ENCODE measurements around the gene NEAT1.

Gene NEAT1

GRCh38 chr11:65395961-65396530 lies 26.6 kb upstream of the NEAT1 start:
- H3K4me3 ChIP-seq (ENCODE audit: low read length) = no peak overlapping the region
- no peaks in the 10 kb centered on the region for H3F3A ChIP-seq (ENCODE audit: insufficient read depth, low read length)
- H2AFZ ChIP-seq (ENCODE audit: low read length) = no peak overlapping the region
- no peak overlapping the region for H3K4me2 ChIP-seq (ENCODE audit: low read depth, low read length)
- no peak for DNase-seq
- no peaks in the 10 kb centered on the region for H3K36me3 ChIP-seq (replicated peaks; ENCODE audit: insufficient read depth, low read length)
- H3K9ac ChIP-seq (ENCODE audit: low read length) = no peak overlapping the region
- peaks cover 33% of the 10 kb centered on the region for H3K79me2 ChIP-seq (ENCODE audit: low read length)
- no peaks in the 10 kb centered on the region for H3K27me3 ChIP-seq (replicated peaks; ENCODE audit: insufficient read depth, low read length)
- no peaks in the 10 kb centered on the region for H3K9me2 ChIP-seq (replicated peaks; ENCODE audit: insufficient read depth, low read length)
- TF ChIP-seq EZH2phosphoT487 (IDR thresholded peaks at IDR 0.05; ENCODE audit: low read length) (no peak), EZH2 (optimal IDR thresholded peaks at IDR 0.05; ENCODE audit: low read depth, low read length) (no peak), CTCF (IDR thresholded peaks at IDR 0.05; ENCODE audit: low read length) (no peak)
- H4K20me1 ChIP-seq (ENCODE audit: insufficient read depth, low read length) = no peaks in the 10 kb centered on the region
- no peaks in the 10 kb centered on the region for H3K4me1 ChIP-seq (ENCODE audit: low read length)
- no peaks in the 10 kb centered on the region for H3K9me3 ChIP-seq (replicated peaks; ENCODE audit: insufficient read depth, low read length)
- H3K27ac ChIP-seq (ENCODE audit: low read length) = no peak overlapping the region

- Histone ChIP-seq H3K9me2 (replicated peaks; ENCODE audit: insufficient read depth, low read length) (no peaks in the 10 kb centered on the region), H4K20me1 (ENCODE audit: insufficient read depth, low read length) (no peaks in the 10 kb centered on the region), H3K4me1 (ENCODE audit: low read length) (no peaks in the 10 kb centered on the region), H3K27ac (ENCODE audit: low read length) (no peak overlapping the region), H3K4me2 (ENCODE audit: low read depth, low read length) (no peak overlapping the region), H3K79me2 (ENCODE audit: low read length) (peaks cover 25% of the 10 kb centered on the region), H3K4me3 (ENCODE audit: low read length) (no peak overlapping the region), H3K9ac (ENCODE audit: low read length) (no peak overlapping the region), H2AFZ (ENCODE audit: low read length) (no peak overlapping the region), H3K27me3 (replicated peaks; ENCODE audit: insufficient read depth, low read length) (no peaks in the 10 kb centered on the region), H3F3A (ENCODE audit: insufficient read depth, low read length) (no peaks in the 10 kb centered on the region), H3K36me3 (replicated peaks; ENCODE audit: insufficient read depth, low read length) (no peaks in the 10 kb centered on the region), H3K9me3 (replicated peaks; ENCODE audit: insufficient read depth, low read length) (no peaks in the 10 kb centered on the region)
- DNase-seq = no peak
- no peak for TF ChIP-seq EZH2phosphoT487 (IDR thresholded peaks at IDR 0.05; ENCODE audit: low read length)
- no peak for TF ChIP-seq CTCF (IDR thresholded peaks at IDR 0.05; ENCODE audit: low read length)
- no peak for TF ChIP-seq EZH2 (optimal IDR thresholded peaks at IDR 0.05; ENCODE audit: low read depth, low read length)
Measured at GRCh38 chr11:65396769-65397745, 25.5 kb upstream of the NEAT1 start.

GRCh38 chr11:65398362-65398910 lies 24.2 kb upstream of the NEAT1 start:
- Histone ChIP-seq H3F3A (ENCODE audit: insufficient read depth, low read length) (no peaks in the 10 kb centered on the region), H3K27me3 (replicated peaks; ENCODE audit: insufficient read depth, low read length) (no peaks in the 10 kb centered on the region), H3K4me1 (ENCODE audit: low read length) (no peaks in the 10 kb centered on the region), H3K4me2 (ENCODE audit: low read depth, low read length) (no peak overlapping the region), H3K9ac (ENCODE audit: low read length) (no peak overlapping the region), H2AFZ (ENCODE audit: low read length) (no peak overlapping the region), H3K27ac (ENCODE audit: low read length) (no peak overlapping the region), H3K36me3 (replicated peaks; ENCODE audit: insufficient read depth, low read length) (no peaks in the 10 kb centered on the region), H3K79me2 (ENCODE audit: low read length) (peaks cover 12% of the 10 kb centered on the region; the same call in 1 of the 2 replicates), H3K9me2 (replicated peaks; ENCODE audit: insufficient read depth, low read length) (no peaks in the 10 kb centered on the region), H4K20me1 (ENCODE audit: insufficient read depth, low read length) (no peaks in the 10 kb centered on the region), H3K9me3 (replicated peaks; ENCODE audit: insufficient read depth, low read length) (no peaks in the 10 kb centered on the region), H3K4me3 (ENCODE audit: low read length) (no peak overlapping the region)
- TF ChIP-seq CTCF (IDR thresholded peaks at IDR 0.05; ENCODE audit: low read length) = no peak
- TF ChIP-seq EZH2phosphoT487 (IDR thresholded peaks at IDR 0.05; ENCODE audit: low read length) = no peak
- no peak for TF ChIP-seq EZH2 (optimal IDR thresholded peaks at IDR 0.05; ENCODE audit: low read depth, low read length)
- no peak for DNase-seq
